ENCODE measurements around the gene OR8A1.

The OR8A1 gene

DNA sequence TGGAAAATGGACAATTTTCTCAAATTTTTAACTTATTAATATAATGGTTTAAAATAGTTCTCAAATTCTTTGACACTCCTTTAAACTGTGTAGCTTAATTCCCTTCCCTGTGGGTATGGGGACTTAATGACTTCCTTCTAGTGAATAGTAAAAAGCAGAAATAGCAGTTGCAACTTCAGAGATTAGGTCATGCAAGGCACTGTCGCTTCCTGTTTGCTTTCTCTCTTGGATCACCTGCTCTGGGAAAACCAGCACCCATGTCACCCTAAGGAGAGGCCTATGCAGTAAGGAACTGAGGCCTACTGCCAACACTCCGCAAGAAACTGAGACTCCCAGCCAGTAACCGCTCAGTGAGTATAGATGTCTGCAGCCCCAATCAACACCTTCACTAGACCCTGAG lies 35.9 kb downstream of the OR8A1 start:
- Histone ChIP-seq H4K20me1 (ENCODE audit: insufficient read depth, low read length) (no peaks in the 10 kb centered on the region), H3K4me2 (ENCODE audit: low read length) (no peak overlapping the region), H3K4me3 (ENCODE audit: low read depth, low read length, poor library complexity, severe bottlenecking) (no peak overlapping the region), H3K9me2 (ENCODE audit: low read depth, low read length) (no peaks in the 10 kb centered on the region), H3F3A (ENCODE audit: insufficient read depth, low read length) (no peaks in the 10 kb centered on the region), H2AFZ (ENCODE audit: low read length) (no peak overlapping the region), H3K27me3 (ENCODE audit: insufficient read depth, low read length) (no peaks in the 10 kb centered on the region), H3K36me3 (ENCODE audit: insufficient read depth, low read length) (no peaks in the 10 kb centered on the region), H3K27ac (ENCODE audit: low read depth, low read length, poor library complexity, severe bottlenecking) (no peak overlapping the region), H3K4me1 (ENCODE audit: insufficient read depth, low read length, severe bottlenecking) (no peaks in the 10 kb centered on the region), H3K9ac (ENCODE audit: low read length) (no peak overlapping the region), H3K9me3 (ENCODE audit: low read length) (no peaks in the 10 kb centered on the region), H3K79me2 (ENCODE audit: insufficient read depth, low read length) (no peaks in the 10 kb centered on the region)
- no peak for TF ChIP-seq EZH2 (IDR thresholded peaks at IDR 0.05; ENCODE audit: borderline replicate concordance, low read length)
- TF ChIP-seq, protein P1, sequence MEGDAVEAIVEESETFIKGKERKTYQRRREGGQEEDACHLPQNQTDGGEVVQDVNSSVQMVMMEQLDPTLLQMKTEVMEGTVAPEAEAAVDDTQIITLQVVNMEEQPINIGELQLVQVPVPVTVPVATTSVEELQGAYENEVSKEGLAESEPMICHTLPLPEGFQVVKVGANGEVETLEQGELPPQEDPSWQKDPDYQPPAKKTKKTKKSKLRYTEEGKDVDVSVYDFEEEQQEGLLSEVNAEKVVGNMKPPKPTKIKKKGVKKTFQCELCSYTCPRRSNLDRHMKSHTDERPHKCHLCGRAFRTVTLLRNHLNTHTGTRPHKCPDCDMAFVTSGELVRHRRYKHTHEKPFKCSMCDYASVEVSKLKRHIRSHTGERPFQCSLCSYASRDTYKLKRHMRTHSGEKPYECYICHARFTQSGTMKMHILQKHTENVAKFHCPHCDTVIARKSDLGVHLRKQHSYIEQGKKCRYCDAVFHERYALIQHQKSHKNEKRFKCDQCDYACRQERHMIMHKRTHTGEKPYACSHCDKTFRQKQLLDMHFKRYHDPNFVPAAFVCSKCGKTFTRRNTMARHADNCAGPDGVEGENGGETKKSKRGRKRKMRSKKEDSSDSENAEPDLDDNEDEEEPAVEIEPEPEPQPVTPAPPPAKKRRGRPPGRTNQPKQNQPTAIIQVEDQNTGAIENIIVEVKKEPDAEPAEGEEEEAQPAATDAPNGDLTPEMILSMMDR (IDR thresholded peaks at IDR 0.05; ENCODE audit: low read length) = no peak

DNA sequence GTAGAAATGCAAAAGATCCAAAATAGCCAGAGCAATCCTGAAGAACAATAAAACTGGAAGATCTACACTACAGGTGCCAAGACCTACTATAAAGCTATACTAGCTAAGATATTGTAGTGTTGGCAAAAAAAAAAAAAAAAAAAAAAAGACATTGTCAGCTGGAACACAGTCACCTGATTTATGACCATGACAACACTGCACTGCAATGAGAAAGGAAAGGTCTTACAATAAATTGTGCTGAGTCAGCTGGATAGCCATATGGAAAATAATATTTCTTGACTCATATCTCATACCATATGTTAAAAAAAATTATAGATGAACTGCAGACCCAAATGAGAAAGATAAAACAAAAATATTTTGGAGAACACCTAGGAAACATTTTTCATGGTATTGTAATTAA lies 38.4 kb downstream of the OR8A1 start:
- Histone ChIP-seq H3F3A (ENCODE audit: insufficient read depth, low read length) (no peaks in the 10 kb centered on the region), H3K9me2 (ENCODE audit: low read depth, low read length) (no peaks in the 10 kb centered on the region), H3K27ac (ENCODE audit: low read depth, low read length, poor library complexity, severe bottlenecking) (no peak overlapping the region), H3K4me1 (ENCODE audit: insufficient read depth, low read length, severe bottlenecking) (no peaks in the 10 kb centered on the region), H3K36me3 (ENCODE audit: insufficient read depth, low read length) (no peaks in the 10 kb centered on the region), H2AFZ (ENCODE audit: low read length) (no peak overlapping the region), H3K9ac (ENCODE audit: low read length) (no peak overlapping the region), H3K4me3 (ENCODE audit: low read depth, low read length, poor library complexity, severe bottlenecking) (no peak overlapping the region), H3K4me2 (ENCODE audit: low read length) (no peak overlapping the region), H3K9me3 (ENCODE audit: low read length) (no peaks in the 10 kb centered on the region), H3K79me2 (ENCODE audit: insufficient read depth, low read length) (no peaks in the 10 kb centered on the region), H3K27me3 (ENCODE audit: insufficient read depth, low read length) (no peaks in the 10 kb centered on the region), H4K20me1 (ENCODE audit: insufficient read depth, low read length) (no peaks in the 10 kb centered on the region)
- no peak for TF ChIP-seq EZH2 (IDR thresholded peaks at IDR 0.05; ENCODE audit: borderline replicate concordance, low read length)
- TF ChIP-seq, protein P1 (IDR thresholded peaks at IDR 0.05; ENCODE audit: low read length) = no peak

DNA sequence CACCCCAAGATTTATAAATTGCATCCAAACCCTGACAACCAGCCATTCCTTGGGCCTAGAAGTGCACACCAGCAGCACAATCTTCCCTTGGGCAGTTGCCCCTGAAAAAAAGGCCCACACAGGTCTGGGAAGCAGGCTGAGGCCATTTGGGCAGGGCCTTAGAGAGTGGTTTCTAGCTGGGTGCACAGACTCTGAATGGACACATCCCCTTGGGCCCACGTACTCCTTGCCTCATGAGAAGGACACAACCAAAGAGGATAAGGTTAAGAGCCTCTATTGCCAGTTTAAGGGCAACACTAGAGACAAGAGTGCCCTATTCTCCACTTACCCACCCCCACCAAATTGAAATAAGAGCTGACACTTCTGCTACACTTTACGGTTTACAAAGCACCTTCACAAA lies 40.5 kb downstream of the OR8A1 start:
- Histone ChIP-seq H3K9me2 (ENCODE audit: low read depth, low read length) (no peaks in the 10 kb centered on the region), H3K36me3 (ENCODE audit: insufficient read depth, low read length) (no peaks in the 10 kb centered on the region), H3K27ac (ENCODE audit: low read depth, low read length, poor library complexity, severe bottlenecking) (no peak overlapping the region), H4K20me1 (ENCODE audit: insufficient read depth, low read length) (no peaks in the 10 kb centered on the region), H3K4me1 (ENCODE audit: insufficient read depth, low read length, severe bottlenecking) (no peaks in the 10 kb centered on the region), H3K4me2 (ENCODE audit: low read length) (no peak overlapping the region), H3K27me3 (ENCODE audit: insufficient read depth, low read length) (no peaks in the 10 kb centered on the region), H3F3A (ENCODE audit: insufficient read depth, low read length) (no peaks in the 10 kb centered on the region), H3K9ac (ENCODE audit: low read length) (no peak overlapping the region), H2AFZ (ENCODE audit: low read length) (no peak overlapping the region), H3K4me3 (ENCODE audit: low read depth, low read length, poor library complexity, severe bottlenecking) (no peak overlapping the region), H3K9me3 (ENCODE audit: low read length) (no peaks in the 10 kb centered on the region), H3K79me2 (ENCODE audit: insufficient read depth, low read length) (no peaks in the 10 kb centered on the region)
- TF ChIP-seq EZH2 (IDR thresholded peaks at IDR 0.05; ENCODE audit: borderline replicate concordance, low read length) = no peak
- TF ChIP-seq, protein P1 (IDR thresholded peaks at IDR 0.05; ENCODE audit: low read length) = no peak
